Right ventricle myocardium superior (tissue), 1 donor: ENCODE measurements around the gene GULP1. TPM values are rescaled to one million over a fixed set of nuclear protein-coding genes. Genes with fewer than 3 reads are reported as not detected.
A peak's percentile ranks its signal among the peaks of the same experiment; 100 is the strongest.
"Not testable (repeated sequence)": the region's sequence is repeated elsewhere in the genome, so short reads cannot be mapped to it uniquely, and the experiment has no call there.

Experiments used
- ATAC-seq: fragments of 200-7000 bp; cut with Tn5 transposase; one replicate; pipeline ENCODE4 v1.9.1; 2020; ENCODE audit warnings: mild to moderate bottlenecking; ENCODE audit not compliant: poor library complexity
- DNase-seq: peaks from one replicate; pipeline ENCODE4 v3.0.0-alpha.2; 2020
- intact Hi-C: fragments of 100-400 bp; cut with DNase I; formaldehyde crosslinking; loops from one replicate; pipeline ENCODE4 v1.11.2; 2022
- long read RNA-seq: library from polyadenylated mRNA; unstranded; transcript quantifications from one replicate; pipeline ENCODE4 v2.0.0, GENCODE V29; 2021
- total RNA-seq: library from RNA; stranded (reverse); fragmentation: NEBNext Ultra II Directional; extraction: Animal tissue kit (Norgen Biotek cat#: 25700); gene quantifications from one replicate; pipeline ENCODE4 v1.2.1, GENCODE V29; 2021
- donor health status: DM: no; HTN: yes; CAD: no; lungs with severe emphysema.

The GULP1 gene, protein sequence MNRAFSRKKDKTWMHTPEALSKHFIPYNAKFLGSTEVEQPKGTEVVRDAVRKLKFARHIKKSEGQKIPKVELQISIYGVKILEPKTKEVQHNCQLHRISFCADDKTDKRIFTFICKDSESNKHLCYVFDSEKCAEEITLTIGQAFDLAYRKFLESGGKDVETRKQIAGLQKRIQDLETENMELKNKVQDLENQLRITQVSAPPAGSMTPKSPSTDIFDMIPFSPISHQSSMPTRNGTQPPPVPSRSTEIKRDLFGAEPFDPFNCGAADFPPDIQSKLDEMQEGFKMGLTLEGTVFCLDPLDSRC
- 4.6 TPM for total RNA-seq
- long read RNA-seq, transcript GULP1-206 (12 exons, 1,376 nt): major isoform, 5 of 13 reads
- long read RNA-seq, partial matches to known transcripts: 0 of 13 reads
- long read RNA-seq, other reads (novel, unspliced or antisense): 5 of 13 reads

DNA sequence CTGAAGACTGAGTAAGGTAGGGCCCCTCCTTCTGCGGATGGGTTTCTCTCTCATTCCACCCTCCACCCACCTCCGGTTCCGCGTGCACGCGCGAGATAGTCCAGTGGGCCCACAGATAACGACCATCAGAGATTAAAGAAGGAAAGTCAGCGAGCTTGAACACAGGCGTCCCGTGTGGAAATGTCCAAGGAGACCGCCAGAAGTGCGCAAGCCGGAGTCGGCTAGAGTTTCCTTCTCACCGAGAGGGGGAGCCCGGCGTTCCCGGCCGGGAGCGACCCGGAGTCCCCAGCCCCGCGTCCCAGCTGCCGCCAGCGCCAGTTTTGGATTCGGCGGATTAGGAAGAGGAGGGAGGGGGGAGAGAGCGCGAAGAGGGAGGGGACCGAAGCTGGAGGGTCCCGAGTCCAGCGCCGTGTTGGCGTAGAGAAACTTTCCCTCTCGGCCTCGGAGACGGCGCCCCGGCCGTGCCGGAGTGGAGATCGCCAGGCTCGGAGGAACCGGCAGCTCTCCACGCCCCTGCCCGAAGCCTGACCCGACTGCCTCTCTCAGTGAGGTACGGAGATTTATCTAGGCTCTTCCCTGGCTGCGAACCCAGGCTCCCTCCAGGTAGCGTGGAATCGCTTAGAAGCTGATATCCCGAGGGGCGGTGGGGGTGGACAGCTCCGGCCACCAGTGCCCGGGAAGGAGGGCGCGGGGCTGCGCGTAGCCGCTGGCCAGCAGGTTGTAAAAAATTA is at the start of gene GULP1:
Gene GULP1 (plus strand): TSS at position 258 of the 731 bp plus-strand sequence. CDS start 185,829 bp downstream, outside the sequence.
- ATAC-seq (peak; percentile 91), DNase-seq (peak; percentile 84)
- intact Hi-C loops: loop anchor here (5.0 kb wide), 1 partner anchor 81 kb away; no protein-coding TSS in a partner anchor

DNA sequence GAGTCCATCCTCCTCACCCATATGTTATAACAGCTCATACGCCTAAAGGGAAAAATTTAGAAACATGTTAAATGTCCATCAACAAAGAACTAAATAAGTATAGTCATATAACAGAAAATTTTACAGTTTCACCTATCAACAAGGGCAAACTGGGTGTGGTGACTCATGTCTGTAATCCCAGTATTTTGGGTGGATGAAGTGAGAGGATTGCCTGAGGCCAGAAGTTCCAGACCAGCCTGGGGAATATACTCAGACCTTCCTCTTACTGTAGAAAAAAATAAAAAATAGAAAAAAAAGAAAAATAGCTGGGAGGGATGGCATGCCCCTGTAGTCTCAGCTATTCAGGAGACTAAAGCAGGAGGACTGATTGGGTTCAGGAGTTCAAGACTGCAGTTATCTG is 48.3 kb upstream of the GULP1 start:
- ATAC-seq: no peak
- no peak for DNase-seq
- intact Hi-C loops: no loop called here

DNA sequence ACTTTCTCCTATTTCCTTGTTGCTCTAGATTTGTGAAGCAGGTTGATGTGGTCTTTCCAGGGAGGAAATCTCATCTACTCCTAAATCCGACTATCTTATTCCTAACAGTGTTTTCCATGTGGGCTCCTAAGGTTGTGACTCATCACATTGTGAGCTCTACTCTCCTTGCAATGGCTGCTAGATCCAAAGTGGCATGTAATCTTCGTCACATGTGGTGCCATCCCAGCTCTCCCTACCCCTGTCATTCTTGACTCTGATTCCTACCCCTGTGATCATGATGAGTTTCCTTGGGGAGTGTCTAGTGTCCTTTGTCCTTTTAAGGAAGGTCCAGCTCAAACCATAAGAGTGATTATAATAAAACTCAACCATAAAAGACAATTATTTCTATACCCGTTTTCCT is 47.3 kb upstream of the GULP1 start:
- intact Hi-C loops: no loop called here
- DNase-seq: no peak

GRCh38 chr2:188245230-188245629 is 46.4 kb upstream of the GULP1 start:
- ATAC-seq (no peak), DNase-seq (no peak)
- intact Hi-C loops: no loop called here

More for the DNA sequence above, 47.3 kb upstream of the GULP1 start:
- no peak for ATAC-seq

DNA sequence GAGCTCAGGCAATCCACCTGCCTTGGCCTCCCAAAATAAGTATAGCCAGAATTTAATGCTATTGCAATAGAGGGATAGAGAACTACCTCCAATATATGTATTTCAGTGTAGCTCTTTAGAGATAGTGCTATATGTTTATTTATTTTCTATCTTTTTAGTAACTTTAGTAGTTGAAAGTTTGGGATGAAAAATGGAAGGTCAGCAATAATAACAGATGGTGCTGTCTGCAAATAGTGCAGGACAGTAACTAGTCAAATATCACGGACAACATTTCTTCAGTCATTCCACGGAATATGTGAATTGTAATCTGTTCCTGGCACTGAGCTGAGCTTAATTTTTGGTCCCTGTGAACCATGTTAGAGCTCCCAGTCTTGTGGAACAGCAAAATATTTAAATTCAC is 43.2 kb upstream of the GULP1 start:
- ATAC-seq (no peak), DNase-seq (no peak)
- intact Hi-C loops: no loop called here

GRCh38 chr2:188251034-188251433 is 40.6 kb upstream of the GULP1 start:
- ATAC-seq (no peak), DNase-seq (no peak)
- intact Hi-C loops: no loop called here

GRCh38 chr2:188256420-188256819 is 35.3 kb upstream of the GULP1 start:
- no peak for DNase-seq
- no peak for ATAC-seq
- intact Hi-C loops: no loop called here

DNA sequence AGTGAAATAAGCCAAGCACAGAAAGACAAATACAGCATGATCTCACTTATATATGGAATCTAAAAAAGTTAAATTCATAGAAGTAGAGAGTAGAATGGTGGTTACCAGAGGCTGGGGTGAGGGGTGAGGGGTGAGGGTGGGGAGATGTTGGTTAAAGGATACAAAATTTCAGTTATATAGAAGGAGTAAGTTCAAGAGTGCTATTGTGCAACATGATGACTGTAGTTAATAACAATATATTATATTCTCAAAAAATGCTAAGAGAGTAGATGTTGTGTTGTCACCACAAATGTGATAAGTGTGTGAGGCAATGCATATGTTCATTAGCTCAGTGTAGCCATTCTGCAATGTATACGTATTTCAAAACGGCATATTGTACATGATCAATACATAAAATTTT is 26.4 kb upstream of the GULP1 start:
- DNase-seq (no peak), ATAC-seq (no peak)
- intact Hi-C loops: no loop called here

- intact Hi-C loops: no loop called here
- no peak for ATAC-seq
- DNase-seq: no peak
Measured at GRCh38 chr2:188267776-188268175, 23.9 kb upstream of the GULP1 start.

GRCh38 chr2:188269004-188269403 is 22.7 kb upstream of the GULP1 start:
- intact Hi-C loops: no loop called here
- DNase-seq (no peak), ATAC-seq (no peak)

- DNase-seq (no peak), ATAC-seq (no peak)
- intact Hi-C loops: no loop called here
Measured at GRCh38 chr2:188272121-188272520, 19.6 kb upstream of the GULP1 start.

DNA sequence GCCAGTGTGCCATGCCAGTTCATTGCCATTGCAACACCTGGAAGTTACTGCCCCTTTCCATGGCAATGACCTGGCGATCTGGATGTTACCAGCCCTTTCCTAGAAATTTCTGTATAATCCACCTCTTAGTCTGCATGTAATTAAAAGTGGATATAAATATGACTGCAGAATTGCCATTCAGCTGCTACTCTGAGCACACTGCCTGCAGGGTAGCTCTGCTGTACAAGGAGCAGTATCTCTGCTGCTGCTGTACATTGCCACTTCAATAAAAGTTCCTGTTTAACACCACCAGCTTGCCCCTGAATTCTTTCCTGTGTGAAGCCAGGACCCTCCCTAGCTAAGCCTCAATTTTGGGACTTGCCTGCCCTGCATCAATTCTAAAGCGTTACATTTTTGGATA is 17.4 kb upstream of the GULP1 start:
- ATAC-seq: no peak
- DNase-seq: no peak
- intact Hi-C loops: no loop called here

DNA sequence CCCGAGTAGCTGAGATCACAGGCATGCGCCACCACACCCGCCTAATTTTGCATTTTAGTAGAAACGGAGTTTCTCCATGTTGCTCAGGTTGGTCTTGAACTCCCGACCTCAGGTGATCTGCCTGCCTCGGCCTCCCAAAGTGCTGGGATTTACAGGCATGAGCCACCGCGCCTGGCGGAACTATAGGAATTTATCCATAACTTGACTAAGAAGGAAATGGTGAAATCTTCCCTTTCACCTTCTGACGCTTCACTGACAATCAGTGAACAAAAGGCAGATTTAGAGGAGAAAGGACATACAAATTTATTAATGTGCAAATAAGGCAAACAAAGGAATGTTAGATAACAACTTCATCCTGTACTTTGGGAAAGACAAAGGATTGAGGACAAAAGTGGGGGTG is 15.4 kb upstream of the GULP1 start:
- no peak for ATAC-seq
- intact Hi-C loops: no loop called here
- DNase-seq: no peak

DNA sequence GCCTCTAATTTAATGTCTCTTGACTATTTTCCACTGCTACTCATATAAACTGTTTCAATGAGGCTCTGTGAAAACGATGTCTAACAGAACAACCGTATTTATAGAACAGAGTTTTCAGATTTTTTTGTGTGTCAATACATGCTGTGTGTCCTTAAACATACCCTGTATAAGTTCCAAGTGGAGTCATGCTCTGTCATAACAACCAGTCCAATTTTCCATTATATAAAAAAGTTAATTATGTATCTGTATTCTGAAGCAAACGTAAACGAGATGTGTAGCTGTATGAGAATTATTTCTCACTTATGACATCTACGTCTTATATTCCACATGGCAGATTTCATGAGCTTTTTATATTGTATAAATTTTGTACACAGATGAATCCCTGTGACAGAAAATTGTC is 13.9 kb upstream of the GULP1 start:
- intact Hi-C loops: no loop called here
- DNase-seq (no peak), ATAC-seq (no peak)

DNA sequence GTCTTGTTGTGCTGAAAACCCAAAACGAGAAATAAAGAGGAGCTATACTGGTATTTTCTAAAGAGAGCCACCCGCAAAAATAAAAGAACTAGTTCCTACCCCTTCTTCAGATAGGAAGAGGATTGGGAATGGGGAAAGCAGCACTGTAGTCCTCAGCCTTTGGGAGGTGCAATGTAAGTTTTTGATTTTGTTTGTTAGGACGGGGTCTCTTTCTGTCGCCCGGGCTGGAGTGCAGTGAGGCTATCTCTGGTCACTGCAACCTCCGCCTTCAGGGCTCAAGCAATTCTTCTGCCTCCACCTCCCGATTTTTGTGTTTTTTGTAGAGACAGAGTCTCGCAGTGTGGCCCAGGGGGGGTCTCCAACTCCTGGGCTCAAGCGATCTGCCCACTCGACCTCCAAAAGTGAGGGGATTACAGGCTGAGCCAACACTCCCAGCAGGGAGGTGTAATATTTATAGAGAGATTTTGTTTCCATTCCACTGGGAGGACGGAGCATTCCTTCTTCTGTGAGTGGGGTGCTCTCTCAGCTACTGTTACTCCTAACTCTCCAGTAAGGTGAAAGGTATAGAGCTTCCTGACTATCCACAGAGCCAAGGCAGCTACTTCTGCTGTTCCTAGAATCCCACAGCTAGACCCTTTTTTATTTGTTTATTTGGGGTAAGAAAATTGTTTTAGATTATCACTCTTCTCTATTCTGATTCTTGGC is 13.1 kb upstream of the GULP1 start:
- ATAC-seq: no peak
- no peak for DNase-seq
- intact Hi-C loops: no loop called here

DNA sequence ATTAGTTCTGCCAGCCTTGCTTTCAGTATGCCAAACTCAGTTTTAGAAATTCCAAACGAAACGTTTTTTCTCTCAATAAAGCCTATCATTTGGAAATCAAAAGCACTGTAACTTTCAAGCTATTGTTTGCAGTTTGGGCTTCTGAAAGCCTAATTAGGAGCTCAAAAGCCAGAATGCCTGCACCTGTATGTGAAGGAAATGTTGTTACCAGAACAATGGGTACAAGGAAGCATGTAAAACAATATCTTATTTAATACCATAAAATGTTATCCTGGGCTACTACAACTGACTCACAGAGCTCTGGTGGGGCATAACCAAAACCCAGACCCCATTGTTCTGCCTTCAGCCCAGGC is 12.6 kb upstream of the GULP1 start:
- ATAC-seq: no peak

GRCh38 chr2:188280811-188281222 is 10.9 kb upstream of the GULP1 start:
- no peak for ATAC-seq
- DNase-seq: no peak
- intact Hi-C loops: no loop called here

More for the DNA sequence above, 12.6 kb upstream of the GULP1 start:
- intact Hi-C loops: no loop called here
- no peak for DNase-seq

DNA sequence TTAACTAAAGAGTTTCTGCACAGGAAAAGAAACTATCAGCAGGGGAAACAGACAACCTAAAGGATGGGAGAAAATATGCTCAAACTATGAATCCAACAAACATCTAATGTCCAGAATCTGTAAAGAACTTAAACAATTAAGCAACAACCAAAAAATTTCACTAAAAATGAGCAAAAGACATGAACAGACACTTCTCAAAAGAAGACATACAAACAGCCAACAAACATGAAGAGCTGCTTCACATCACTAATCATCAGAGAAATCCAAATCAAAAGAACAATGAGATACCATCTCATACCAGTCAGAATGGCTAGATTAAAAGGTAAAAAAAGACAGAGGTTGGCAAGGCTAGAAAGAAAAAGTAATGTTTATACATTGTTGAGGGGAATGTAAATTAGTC is 8.8 kb upstream of the GULP1 start:
- ATAC-seq: no peak
- DNase-seq: no peak
- intact Hi-C loops: no loop called here

GRCh38 chr2:188284251-188284650 is 7.4 kb upstream of the GULP1 start:
- intact Hi-C loops, ATAC-seq, DNase-seq: not testable (repeated sequence)

- intact Hi-C loops: no loop called here
- ATAC-seq: no peak
Measured at GRCh38 chr2:188285049-188285448, 6.6 kb upstream of the GULP1 start.

More at GRCh38 chr2:188285049-188285448, 6.6 kb upstream of the GULP1 start:
- DNase-seq: no peak
